OCI-LY1 (cell line): ENCODE data around the gene PTPRM.

Experiments used
- H2AFZ ChIP-seq: fragments of 200-600 bp; sonication (generic), shearing (Covaris generic); 2 replicates; pipeline ENCODE4 v1.6.0; 2014; ENCODE audit warnings: antibody characterized with exemption, mild to moderate bottlenecking, low read length
- H3F3A ChIP-seq: fragments of 200-600 bp; sonication (generic), shearing (Covaris generic); 2 replicates; pipeline ENCODE4 v1.6.0; 2014; ENCODE audit warnings: mild to moderate bottlenecking, antibody characterized with exemption, low read length, moderate library complexity; ENCODE audit not compliant: insufficient read depth
- H3K27ac ChIP-seq: fragments of 200-600 bp; sonication (generic); 2 replicates; pipeline ENCODE4 v1.5.1; 2014; ENCODE audit warnings: low read length, mixed run types, mild to moderate bottlenecking, low read depth; ENCODE audit not compliant: poor library complexity, severe bottlenecking
- H3K27me3 ChIP-seq: fragments of 200-600 bp; sonication (generic); 2 replicates; pipeline ENCODE4 v1.6.0; 2014; ENCODE audit warnings: antibody characterized with exemption, mild to moderate bottlenecking, low read length, moderate library complexity; ENCODE audit not compliant: insufficient read depth
- H3K36me3 ChIP-seq: fragments of 200-600 bp; sonication (generic); 2 replicates; pipeline ENCODE4 v1.6.1; 2014; ENCODE audit warnings: mild to moderate bottlenecking, antibody characterized with exemption, low read length, moderate library complexity, mixed read lengths; ENCODE audit not compliant: insufficient read depth
- H3K4me1 ChIP-seq: fragments of 200-600 bp; sonication (generic); 2 replicates; pipeline ENCODE4 v1.5.1; 2014; ENCODE audit warnings: mild to moderate bottlenecking, low read length, moderate library complexity; ENCODE audit not compliant: insufficient read depth, severe bottlenecking
- H3K4me2 ChIP-seq: fragments of 200-600 bp; sonication (generic), shearing (Covaris generic); 2 replicates; pipeline ENCODE4 v1.6.1; 2014; ENCODE audit warnings: low read length
- H3K4me3 ChIP-seq: fragments of 200-600 bp; sonication (generic); 2 replicates; pipeline ENCODE4 v1.5.1; 2014; ENCODE audit warnings: low read length, low read depth, mild to moderate bottlenecking, mixed read lengths; ENCODE audit not compliant: poor library complexity, severe bottlenecking
- H3K79me2 ChIP-seq: fragments of 200-600 bp; shearing (Covaris generic); 2 replicates; pipeline ENCODE4 v1.6.1; 2016; ENCODE audit warnings: mixed run types, low read length, mixed read lengths; ENCODE audit not compliant: insufficient read depth
- H3K9ac ChIP-seq: fragments of 200-600 bp; sonication (generic), shearing (Covaris generic); 2 replicates; pipeline ENCODE4 v1.6.1; 2014; ENCODE audit warnings: mild to moderate bottlenecking, low read length, mixed read lengths
- H3K9me2 ChIP-seq: fragments of 200-600 bp; sonication (generic), shearing (Covaris generic); 2 replicates; pipeline ENCODE4 v1.6.1; 2014; ENCODE audit warnings: low read depth, mild to moderate bottlenecking, low read length, mixed read lengths
- H3K9me3 ChIP-seq: fragments of 200-600 bp; shearing (Covaris generic); 2 replicates; pipeline ENCODE4 v1.6.1; 2014; ENCODE audit warnings: low read length, mixed read lengths
- H4K20me1 ChIP-seq: fragments of 200-600 bp; sonication (generic), shearing (Covaris generic); 2 replicates; pipeline ENCODE4 v1.6.0; 2016; ENCODE audit warnings: mild to moderate bottlenecking, low read length; ENCODE audit not compliant: insufficient read depth
- EZH2 ChIP-seq: fragments of 200-600 bp; sonication (generic), shearing (Covaris generic); IDR thresholded peaks from 2 replicates; pipeline ENCODE4 v1.8.0; 2017; ENCODE audit warnings: borderline replicate concordance, mixed run types, mild to moderate bottlenecking, antibody characterized with exemption, low read length, moderate library complexity, mixed read lengths
- TF ChIP-seq, protein P1 (sequence below): fragments of 200-600 bp; sonication (generic), shearing (Covaris generic); IDR thresholded peaks from 2 replicates; pipeline ENCODE4 v1.5.1; 2017; ENCODE audit warnings: mild to moderate bottlenecking, antibody characterized with exemption, low read length, moderate library complexity, mixed read lengths

PTPRM gene

DNA sequence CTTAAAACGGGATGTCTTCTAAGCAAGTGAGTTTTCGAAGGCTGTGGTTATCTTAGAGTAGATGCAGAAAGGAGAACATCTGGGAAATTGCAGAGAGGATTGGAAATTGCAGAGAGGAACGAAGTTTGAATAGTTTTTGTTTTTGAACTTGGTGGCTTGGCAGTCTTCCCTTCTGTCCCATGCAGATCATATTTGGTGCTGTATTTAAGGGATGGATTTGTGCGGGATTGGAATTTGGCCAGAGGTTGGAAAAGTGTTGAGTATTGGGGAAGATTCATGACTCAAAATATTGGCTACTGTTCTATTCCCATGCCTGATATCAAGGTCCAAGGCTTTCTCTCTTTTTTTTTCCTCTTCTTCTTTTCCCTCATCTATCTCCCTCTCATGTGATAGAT is 18.2 kb downstream of the PTPRM start:
- Histone ChIP-seq H3K27ac (no peak overlapping the region), H3K27me3 (no peaks in the 10 kb centered on the region), H3K9ac (no peak overlapping the region), H3F3A (no peaks in the 10 kb centered on the region), H2AFZ (no peak overlapping the region), H3K4me1 (no peaks in the 10 kb centered on the region), H3K9me2 (no peaks in the 10 kb centered on the region), H4K20me1 (no peaks in the 10 kb centered on the region), H3K36me3 (no peaks in the 10 kb centered on the region), H3K9me3 (no peaks in the 10 kb centered on the region), H3K4me2 (no peak overlapping the region), H3K4me3 (no peak overlapping the region), H3K79me2 (no peaks in the 10 kb centered on the region)
- TF ChIP-seq, protein P1, sequence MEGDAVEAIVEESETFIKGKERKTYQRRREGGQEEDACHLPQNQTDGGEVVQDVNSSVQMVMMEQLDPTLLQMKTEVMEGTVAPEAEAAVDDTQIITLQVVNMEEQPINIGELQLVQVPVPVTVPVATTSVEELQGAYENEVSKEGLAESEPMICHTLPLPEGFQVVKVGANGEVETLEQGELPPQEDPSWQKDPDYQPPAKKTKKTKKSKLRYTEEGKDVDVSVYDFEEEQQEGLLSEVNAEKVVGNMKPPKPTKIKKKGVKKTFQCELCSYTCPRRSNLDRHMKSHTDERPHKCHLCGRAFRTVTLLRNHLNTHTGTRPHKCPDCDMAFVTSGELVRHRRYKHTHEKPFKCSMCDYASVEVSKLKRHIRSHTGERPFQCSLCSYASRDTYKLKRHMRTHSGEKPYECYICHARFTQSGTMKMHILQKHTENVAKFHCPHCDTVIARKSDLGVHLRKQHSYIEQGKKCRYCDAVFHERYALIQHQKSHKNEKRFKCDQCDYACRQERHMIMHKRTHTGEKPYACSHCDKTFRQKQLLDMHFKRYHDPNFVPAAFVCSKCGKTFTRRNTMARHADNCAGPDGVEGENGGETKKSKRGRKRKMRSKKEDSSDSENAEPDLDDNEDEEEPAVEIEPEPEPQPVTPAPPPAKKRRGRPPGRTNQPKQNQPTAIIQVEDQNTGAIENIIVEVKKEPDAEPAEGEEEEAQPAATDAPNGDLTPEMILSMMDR = no peak
- no peak for TF ChIP-seq EZH2

DNA sequence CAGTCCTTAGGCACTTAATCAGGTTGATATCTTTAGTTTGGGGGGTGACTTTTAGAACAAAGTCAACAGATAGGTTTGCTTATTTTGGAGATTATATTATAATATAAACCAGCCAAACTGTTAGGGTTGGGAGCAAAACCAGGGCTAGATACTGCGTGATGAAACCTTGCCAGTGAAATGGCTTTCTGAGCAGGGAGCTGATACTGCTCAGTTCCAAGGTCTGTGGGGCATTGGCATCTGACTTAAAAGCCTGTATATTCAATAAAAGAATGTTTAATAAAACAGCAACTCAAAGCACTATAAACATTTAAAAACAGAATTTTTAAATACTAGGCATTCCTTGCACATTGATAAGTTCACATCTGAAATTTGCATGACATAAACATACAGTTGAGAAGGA is 19.3 kb downstream of the PTPRM start:
- Histone ChIP-seq H3K27me3 (no peaks in the 10 kb centered on the region), H3K9me3 (no peaks in the 10 kb centered on the region), H3K9ac (no peak overlapping the region), H3K4me1 (no peaks in the 10 kb centered on the region), H3K9me2 (no peaks in the 10 kb centered on the region), H4K20me1 (no peaks in the 10 kb centered on the region; the same call in 1 of the 2 replicates), H3K4me2 (no peak overlapping the region), H3K36me3 (no peaks in the 10 kb centered on the region), H3K4me3 (no peak overlapping the region), H3K27ac (no peak overlapping the region), H3K79me2 (no peaks in the 10 kb centered on the region), H3F3A (no peaks in the 10 kb centered on the region), H2AFZ (no peak overlapping the region)
- TF ChIP-seq EZH2 = no peak
- TF ChIP-seq, protein P1 = no peak

DNA sequence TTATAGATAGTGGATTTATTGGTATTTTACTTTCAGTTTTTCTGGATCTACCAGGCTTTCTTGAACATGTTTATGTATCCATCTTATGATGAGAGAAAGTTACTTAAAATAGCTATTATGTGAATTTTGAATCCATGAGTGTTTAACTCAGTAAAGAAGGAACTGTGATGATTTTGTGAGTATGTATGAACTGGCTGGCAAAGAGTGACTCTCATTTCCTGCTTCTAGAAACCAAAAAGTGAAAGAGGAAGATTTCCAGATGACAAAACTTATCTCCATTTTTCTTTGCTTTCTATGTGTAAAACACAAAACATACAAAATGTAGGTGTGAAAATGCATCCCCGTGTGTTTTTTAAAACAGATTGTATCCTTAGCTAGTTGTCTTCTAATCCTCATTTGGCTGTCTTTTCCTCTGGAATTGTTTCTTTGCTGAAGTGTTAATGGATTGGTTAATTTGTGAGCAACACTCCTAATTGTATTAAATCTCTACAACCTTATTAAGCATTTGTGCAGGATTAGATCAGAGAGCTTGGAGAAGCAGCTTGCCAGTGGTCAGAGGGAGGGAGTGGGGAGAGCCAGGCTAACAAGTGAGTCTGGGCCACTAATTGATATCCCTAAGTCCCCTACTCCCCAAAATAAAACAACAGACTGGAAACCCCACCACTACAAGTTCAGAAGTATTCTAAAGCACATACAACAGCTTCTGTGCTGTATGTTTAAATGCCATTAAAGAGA is 23.9 kb downstream of the PTPRM start:
- no peak overlapping the region for H2AFZ ChIP-seq
- TF ChIP-seq EZH2 = no peak
- TF ChIP-seq, protein P1 = no peak
- H3K9me2 ChIP-seq = no peaks in the 10 kb centered on the region
- H4K20me1 ChIP-seq = no peaks in the 10 kb centered on the region; the same call in 1 of the 2 replicates
- H3K27ac ChIP-seq = no peak overlapping the region
- no peaks in the 10 kb centered on the region for H3F3A ChIP-seq
- no peaks in the 10 kb centered on the region for H3K79me2 ChIP-seq
- no peak overlapping the region for H3K4me3 ChIP-seq
- no peak overlapping the region for H3K4me2 ChIP-seq
- H3K9me3 ChIP-seq = no peaks in the 10 kb centered on the region
- no peaks in the 10 kb centered on the region for H3K36me3 ChIP-seq
- no peak overlapping the region for H3K9ac ChIP-seq
- no peaks in the 10 kb centered on the region for H3K4me1 ChIP-seq
- H3K27me3 ChIP-seq = no peaks in the 10 kb centered on the region
